Astrocyte of the cerebellum (primary cell): ENCODE results near the gene NHERF2.

ENCODE experiments used
- DNase-seq: peaks from one replicate; pipeline ENCODE4 v3.0.0-alpha.2; 2011; ENCODE audit warnings: low read depth
- H3K4me3 ChIP-seq: 2 replicates; pipeline ENCODE4 v1.5.1; 2011; ENCODE audit warnings: mild to moderate bottlenecking, low read depth, low read length, moderate library complexity
- in situ Hi-C: cut with HindIII; loops from 2 replicates; pipeline ENCODE4 v1.10.0; 2017; ENCODE audit warnings: low sequenced_read_pairs
- TF ChIP-seq, protein P1 (sequence below): IDR thresholded peaks from 2 replicates; pipeline ENCODE4 v1.5.1; 2012; ENCODE audit warnings: low read length, low read depth, moderate library complexity, mild to moderate bottlenecking; ENCODE audit errors: missing control alignments

The NHERF2 gene

DNA sequence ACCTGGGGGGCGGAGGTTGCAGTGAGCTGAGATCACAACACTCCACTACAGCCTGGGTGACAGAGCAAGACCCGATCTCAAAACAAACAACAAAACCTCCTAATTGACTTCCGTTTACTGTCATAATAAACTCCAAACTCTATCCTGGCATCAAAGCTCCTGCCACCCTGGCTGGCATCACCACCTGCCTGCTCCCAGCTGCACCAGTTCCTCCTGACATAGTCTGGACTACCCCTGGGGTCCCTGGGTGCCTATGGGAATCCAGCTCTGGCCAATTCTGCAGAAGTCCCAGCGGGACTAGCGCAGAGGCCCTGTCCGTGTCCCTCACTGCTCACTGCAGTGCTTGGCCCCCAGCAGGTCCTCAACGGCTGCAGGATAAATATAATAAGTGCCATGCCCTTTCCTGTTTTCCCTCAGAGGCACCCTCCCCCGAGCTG, 20.2 kb downstream of the NHERF2 start:
- TF ChIP-seq, protein P1, sequence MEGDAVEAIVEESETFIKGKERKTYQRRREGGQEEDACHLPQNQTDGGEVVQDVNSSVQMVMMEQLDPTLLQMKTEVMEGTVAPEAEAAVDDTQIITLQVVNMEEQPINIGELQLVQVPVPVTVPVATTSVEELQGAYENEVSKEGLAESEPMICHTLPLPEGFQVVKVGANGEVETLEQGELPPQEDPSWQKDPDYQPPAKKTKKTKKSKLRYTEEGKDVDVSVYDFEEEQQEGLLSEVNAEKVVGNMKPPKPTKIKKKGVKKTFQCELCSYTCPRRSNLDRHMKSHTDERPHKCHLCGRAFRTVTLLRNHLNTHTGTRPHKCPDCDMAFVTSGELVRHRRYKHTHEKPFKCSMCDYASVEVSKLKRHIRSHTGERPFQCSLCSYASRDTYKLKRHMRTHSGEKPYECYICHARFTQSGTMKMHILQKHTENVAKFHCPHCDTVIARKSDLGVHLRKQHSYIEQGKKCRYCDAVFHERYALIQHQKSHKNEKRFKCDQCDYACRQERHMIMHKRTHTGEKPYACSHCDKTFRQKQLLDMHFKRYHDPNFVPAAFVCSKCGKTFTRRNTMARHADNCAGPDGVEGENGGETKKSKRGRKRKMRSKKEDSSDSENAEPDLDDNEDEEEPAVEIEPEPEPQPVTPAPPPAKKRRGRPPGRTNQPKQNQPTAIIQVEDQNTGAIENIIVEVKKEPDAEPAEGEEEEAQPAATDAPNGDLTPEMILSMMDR, result no peak
- no peak for DNase-seq
- in situ Hi-C loops, result no loop called here
- H3K4me3 ChIP-seq, result peak overlapping the region; percentile 79

DNA sequence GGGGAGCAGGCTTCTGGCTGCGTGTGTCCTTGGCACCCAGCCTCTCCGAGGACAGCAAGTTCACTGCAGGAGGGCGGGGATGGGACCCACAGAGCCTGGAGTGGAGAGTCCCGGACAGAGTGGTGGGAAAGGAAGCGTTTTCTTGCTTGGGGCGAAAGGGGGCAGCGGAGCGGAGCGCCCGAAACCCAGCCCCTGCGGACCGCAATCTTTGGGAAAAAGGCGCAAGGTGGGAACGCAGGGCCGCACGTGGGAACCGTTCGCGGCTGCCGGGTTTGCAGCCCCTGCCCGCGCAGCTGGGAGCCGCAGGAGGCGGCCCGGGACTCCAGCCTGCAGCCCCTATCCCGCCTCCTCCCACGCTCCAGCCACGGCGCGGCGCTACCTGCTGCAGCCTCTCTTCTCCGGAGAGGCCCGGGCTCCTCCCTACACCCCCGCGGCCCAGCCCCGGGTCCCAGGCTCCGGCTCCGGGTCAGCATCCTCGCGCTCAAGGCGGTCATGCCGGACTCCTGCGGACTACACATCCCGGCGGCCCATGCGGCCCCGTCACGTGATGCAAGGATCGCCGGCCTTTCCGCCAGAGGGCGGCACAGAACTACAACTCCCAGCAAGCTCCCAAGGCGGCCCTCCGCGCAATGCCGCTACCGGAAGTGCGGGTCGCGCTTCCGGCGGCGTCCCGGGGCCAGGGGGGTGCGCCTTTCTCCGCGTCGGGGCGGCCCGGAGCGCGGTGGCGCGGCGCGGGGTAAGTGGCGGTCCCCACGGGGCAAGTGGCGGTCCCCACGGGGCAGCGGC, 20.8 kb downstream of the NHERF2 start, which contains the start of the genes NTHL1 and TSC2:
Gene NTHL1, minus strand, starts transcription at position 505 of the 786 bp plus-strand sequence. Its CDS starts 11 bp downstream, at position 494.
Gene TSC2, plus strand, starts transcription at position 656 of the 786 bp plus-strand sequence. CDS start 631 bp downstream, outside the sequence.
- TF ChIP-seq, protein P1, result peak; percentile 33
- peak within 1 kb of the TSS; percentile 79 for H3K4me3 ChIP-seq
- in situ Hi-C loops, result no loop called here
- DNase-seq, result peak; percentile 88

DNA sequence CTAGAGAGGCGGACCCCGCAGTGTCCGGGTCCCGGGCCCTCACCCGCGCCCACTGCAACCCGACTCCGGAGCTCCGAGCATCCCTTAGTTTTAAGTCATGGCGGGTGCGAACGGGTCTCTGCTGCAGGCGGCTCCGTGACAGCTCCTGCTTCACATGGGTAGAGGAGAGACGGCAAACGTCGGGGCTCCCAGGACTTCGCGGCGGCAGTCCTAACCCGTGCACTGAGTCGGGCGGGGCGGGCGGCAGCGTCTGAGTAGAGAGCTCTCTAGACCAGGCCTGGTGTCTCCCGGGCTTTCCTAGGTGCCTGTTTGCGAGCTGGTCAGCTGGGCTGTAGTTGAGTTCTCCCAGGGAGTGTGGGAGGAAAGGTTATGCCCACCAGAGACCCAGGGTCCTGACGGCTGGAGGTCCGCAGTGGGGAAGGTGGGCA, 21.4 kb downstream of the NHERF2 start:
- H3K4me3 ChIP-seq, result peak overlapping the region; percentile 79
- DNase-seq, result no peak
- TF ChIP-seq, protein P1, result no peak
- in situ Hi-C loops, result no loop called here

DNA sequence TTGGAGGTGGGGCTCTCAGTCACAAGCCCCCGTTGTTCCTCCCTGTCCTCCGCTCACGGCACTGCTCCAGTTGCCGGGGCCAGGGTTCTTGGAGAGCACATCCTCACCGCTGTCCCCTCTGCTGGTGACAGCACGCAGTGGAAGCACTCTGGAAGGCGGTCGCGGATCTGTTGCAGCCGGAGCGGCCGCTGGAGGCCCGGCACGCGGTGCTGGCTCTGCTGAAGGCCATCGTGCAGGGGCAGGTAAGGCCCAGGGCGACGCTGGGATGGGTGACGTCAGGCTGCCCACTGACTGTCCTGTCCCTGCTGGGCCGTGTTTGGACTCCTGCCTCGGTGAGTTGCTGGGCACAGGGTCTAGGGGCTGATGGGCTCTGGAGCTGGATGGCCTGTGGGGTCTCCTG, 26.5 kb downstream of the NHERF2 start:
- H3K4me3 ChIP-seq, result no peak overlapping the region
- no peak for DNase-seq
- in situ Hi-C loops, result no loop called here
- TF ChIP-seq, protein P1, result no peak

DNA sequence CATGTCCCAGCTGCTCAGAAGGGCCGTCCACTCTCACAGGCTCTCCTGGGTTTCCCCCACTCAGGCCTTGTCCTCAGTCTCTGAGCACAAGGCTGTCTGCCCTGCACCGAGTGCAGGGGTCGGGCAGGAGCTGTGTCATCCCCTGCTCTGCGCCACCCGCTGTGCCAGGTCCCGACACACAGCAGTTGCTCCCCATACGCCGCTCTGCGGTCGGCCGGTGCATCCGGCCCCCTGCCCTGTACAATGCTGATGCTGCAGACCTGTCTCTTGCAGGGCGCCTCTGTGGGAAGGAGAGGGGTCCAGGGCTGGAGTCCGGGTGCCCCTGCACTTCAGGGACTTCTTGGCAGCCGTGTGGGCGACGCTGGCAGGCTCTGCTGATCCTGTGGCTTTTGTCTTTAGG, 27.2 kb downstream of the NHERF2 start:
- TF ChIP-seq, protein P1, result no peak
- in situ Hi-C loops, result no loop called here
- no peak for DNase-seq
- H3K4me3 ChIP-seq, result no peak overlapping the region

DNA sequence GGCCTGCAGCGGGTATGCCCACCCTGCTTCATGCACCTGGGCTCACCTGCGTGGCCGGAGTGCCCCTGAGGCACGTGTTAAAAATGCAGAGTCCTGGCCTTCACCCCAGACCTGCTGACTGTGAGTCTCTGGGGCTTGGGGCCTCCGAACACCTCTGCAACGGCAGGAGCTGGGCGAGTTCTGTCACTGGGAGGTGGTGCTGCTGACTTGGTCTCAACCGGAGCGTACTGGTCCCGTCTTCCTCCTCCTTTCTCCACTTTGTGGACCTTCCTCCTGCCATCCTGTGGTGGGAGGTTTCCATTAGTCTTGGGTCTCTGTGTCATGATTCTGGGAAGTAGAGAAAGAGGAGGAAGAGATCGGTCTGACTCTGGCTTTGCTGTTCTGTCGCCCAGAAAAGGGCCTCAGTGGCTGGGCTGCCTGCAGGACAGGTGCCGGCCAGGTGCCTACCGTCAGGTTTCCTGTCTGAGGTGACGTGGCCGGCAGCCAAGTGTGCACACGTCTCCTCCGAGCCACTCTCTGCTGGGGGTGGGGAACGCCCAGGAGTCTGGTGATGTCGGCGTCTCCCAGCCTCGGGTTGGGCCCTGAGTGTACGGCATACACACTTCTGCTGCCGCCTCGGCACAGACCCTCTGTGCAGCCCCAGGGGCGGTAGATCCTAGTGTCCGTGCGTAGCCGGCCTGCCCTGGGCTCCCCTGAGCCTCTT, 28.0 kb downstream of the NHERF2 start:
- no peak overlapping the region for H3K4me3 ChIP-seq
- no peak for DNase-seq
- in situ Hi-C loops, result no loop called here
- TF ChIP-seq, protein P1, result no peak
